GM23338 (cell line): ENCODE results near the gene LNX1. TPM values are rescaled to one million over a fixed set of nuclear protein-coding genes. Genes with fewer than 3 reads are reported as not detected.
"Not testable (repeated sequence)": the region's sequence is repeated elsewhere in the genome, so short reads cannot be mapped to it uniquely, and the experiment has no call there.

Source experiments
- ATAC-seq: fragments of 200-7000 bp; cut with Tn5 transposase; 3 replicates; pipeline ENCODE4 v1.9.1; 2020
- DNase-seq: peaks from one replicate; pipeline ENCODE4 v3.0.0-alpha.2; 2015; ENCODE audit warnings: low spot score
- H2AFZ ChIP-seq: fragments of 200-600 bp; sonication (generic); 2 replicates; pipeline ENCODE4 v1.8.0; 2016; ENCODE audit warnings: antibody characterized with exemption, mild to moderate bottlenecking, moderate library complexity
- H3F3A ChIP-seq: fragments of 200-600 bp; sonication (generic); replicated peaks from 2 replicates; pipeline ENCODE4 v1.8.0; 2017; ENCODE audit warnings: antibody characterized with exemption, mixed run types, low read depth
- H3K27ac ChIP-seq: fragments of 200-600 bp; sonication (generic); 2 replicates; pipeline ENCODE4 v1.6.1; 2016; ENCODE audit warnings: low read depth
- H3K27me3 ChIP-seq: fragments of 200-600 bp; sonication (generic); 2 replicates; pipeline ENCODE4 v1.8.0; 2016; ENCODE audit warnings: mild to moderate bottlenecking, mixed run types, moderate library complexity; ENCODE audit not compliant: insufficient read depth
- H3K36me3 ChIP-seq: fragments of 200-600 bp; sonication (generic); 2 replicates; pipeline ENCODE4 v1.8.0; 2016; ENCODE audit warnings: mild to moderate bottlenecking; ENCODE audit not compliant: insufficient read depth
- H3K4me1 ChIP-seq: fragments of 200-600 bp; sonication (generic); 2 replicates; pipeline ENCODE4 v1.8.0; 2016; ENCODE audit warnings: mild to moderate bottlenecking, moderate library complexity; ENCODE audit not compliant: insufficient read depth
- H3K4me2 ChIP-seq: fragments of 200-600 bp; sonication (generic); 2 replicates; pipeline ENCODE4 v1.7.1; 2017; ENCODE audit warnings: mixed run types
- H3K4me3 ChIP-seq: fragments of 200-600 bp; sonication (generic); 2 replicates; pipeline ENCODE4 v1.6.1; 2016; ENCODE audit warnings: mixed run types
- H3K79me2 ChIP-seq: fragments of 200-600 bp; sonication (generic); replicated peaks from 2 replicates; pipeline ENCODE4 v1.8.0; 2017; ENCODE audit warnings: mild to moderate bottlenecking; ENCODE audit not compliant: insufficient read depth
- H3K9me2 ChIP-seq: fragments of 200-600 bp; sonication (generic); 2 replicates; pipeline ENCODE4 v1.8.0; 2017; ENCODE audit not compliant: insufficient read depth
- H4K20me1 ChIP-seq: fragments of 200-600 bp; sonication (generic); replicated peaks from 2 replicates; pipeline ENCODE4 v1.8.0; 2017; ENCODE audit warnings: mild to moderate bottlenecking; ENCODE audit not compliant: insufficient read depth
- H3K27ac Mint-ChIP-seq: 2 replicates; pipeline ENCODE4 v1.8.0; 2020; ENCODE audit warnings: inconsistent platforms, mild to moderate bottlenecking, moderate library complexity, mixed read lengths
- H3K27me3 Mint-ChIP-seq: 3 replicates; pipeline ENCODE4 v1.8.0; 2022; ENCODE audit warnings: low read depth, mild to moderate bottlenecking, moderate library complexity, mixed read lengths, inconsistent platforms; ENCODE audit not compliant: insufficient read depth, poor library complexity
- H3K36me3 Mint-ChIP-seq: 3 replicates; pipeline ENCODE4 v1.8.0; 2021; ENCODE audit warnings: low read depth, mild to moderate bottlenecking, inconsistent platforms, moderate library complexity, mixed read lengths
- H3K4me1 Mint-ChIP-seq: 3 replicates; pipeline ENCODE4 v1.8.0; 2020; ENCODE audit warnings: mild to moderate bottlenecking, inconsistent platforms, mixed read lengths
- H3K4me3 Mint-ChIP-seq: 3 replicates; pipeline ENCODE4 v1.8.0; 2021; ENCODE audit warnings: moderate library complexity, mild to moderate bottlenecking, inconsistent platforms, mixed read lengths
- H3K9me3 Mint-ChIP-seq: 3 replicates; pipeline ENCODE4 v1.8.0; 2020; ENCODE audit warnings: moderate library complexity, mild to moderate bottlenecking, inconsistent platforms, mixed read lengths
- EZH2 ChIP-seq: fragments of 200-600 bp; sonication (generic); IDR thresholded peaks from one replicate; pipeline ENCODE4 v1.8.0; 2017; ENCODE audit warnings: antibody characterized with exemption, mild to moderate bottlenecking, low read depth; ENCODE audit not compliant: unreplicated experiment
- EZH2phosphoT487 ChIP-seq: fragments of 200-600 bp; sonication (generic); IDR thresholded peaks from one replicate; pipeline ENCODE4 v1.8.1; 2018; ENCODE audit warnings: antibody characterized with exemption; ENCODE audit not compliant: unreplicated experiment
- JUNB ChIP-seq: IDR thresholded peaks from one replicate; pipeline ENCODE4 v1.6.1; 2016; ENCODE audit warnings: antibody characterized with exemption; ENCODE audit not compliant: unreplicated experiment
- NANOG ChIP-seq: IDR thresholded peaks from 2 replicates; pipeline ENCODE4 v1.6.1; 2016; ENCODE audit warnings: antibody characterized with exemption, borderline replicate concordance
- polyA plus RNA-seq: library from polyadenylated mRNA; unstranded; fragments of >200 nt; fragmentation: Nextera tagmentation; extraction: Ambion mirVana; gene quantifications from 2 replicates; pipeline ENCODE4 v1.2.1, GENCODE V29; 2016
- total RNA-seq: library from RNA; depleted of rRNA; stranded (reverse); fragments of >200 nt; shearing (Covaris generic); gene quantifications from 2 replicates; pipeline ENCODE4 v1.2.3, GENCODE V29; 2014; rRNA removed
- TF ChIP-seq, protein P1 (sequence below): IDR thresholded peaks from one replicate; pipeline ENCODE4 v1.6.1; 2018; ENCODE audit warnings: antibody characterized with exemption; ENCODE audit not compliant: unreplicated experiment
- TF ChIP-seq, protein P2 (sequence below), 2 experiments: fragments of 200-600 bp in 1 of 2; sonication (generic) in 1 of 2; conservative IDR thresholded peaks; 2 replicates each; pipeline versions ENCODE4 v1.5.1 to v1.6.1; 2016 to 2017; ENCODE audit warnings: antibody characterized with exemption in 2 of 2, low read depth in 2 of 2, mild to moderate bottlenecking in 2 of 2, moderate library complexity in 1 of 2

LNX1 gene
- total and polyA plus RNA-seq, 2 experiments from 2014 or later: 5.4 to 6.4 TPM

DNA sequence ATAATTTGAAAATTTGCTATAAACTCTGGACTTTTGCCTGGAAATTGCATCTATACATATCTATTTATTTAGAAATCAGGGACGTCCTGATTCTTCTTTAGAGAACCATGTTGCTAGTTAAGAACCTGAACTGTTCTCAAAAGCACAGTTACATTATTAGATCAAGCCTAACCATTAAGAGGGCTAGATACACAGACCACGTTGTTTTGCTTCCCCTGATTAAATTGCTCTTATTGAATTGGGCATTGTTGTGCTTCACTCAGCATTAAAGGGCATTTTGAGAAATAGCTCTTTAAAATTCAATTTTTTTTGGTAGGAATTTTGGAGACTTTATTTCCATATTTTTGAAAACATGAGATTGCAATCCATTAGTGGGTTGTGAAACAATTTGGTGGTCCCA lies 169.5 kb downstream of the LNX1 start (continued):
- TF ChIP-seq EZH2 (no peak), NANOG (no peak), JUNB (no peak), EZH2phosphoT487 (no peak)
- TF ChIP-seq, protein P1, sequence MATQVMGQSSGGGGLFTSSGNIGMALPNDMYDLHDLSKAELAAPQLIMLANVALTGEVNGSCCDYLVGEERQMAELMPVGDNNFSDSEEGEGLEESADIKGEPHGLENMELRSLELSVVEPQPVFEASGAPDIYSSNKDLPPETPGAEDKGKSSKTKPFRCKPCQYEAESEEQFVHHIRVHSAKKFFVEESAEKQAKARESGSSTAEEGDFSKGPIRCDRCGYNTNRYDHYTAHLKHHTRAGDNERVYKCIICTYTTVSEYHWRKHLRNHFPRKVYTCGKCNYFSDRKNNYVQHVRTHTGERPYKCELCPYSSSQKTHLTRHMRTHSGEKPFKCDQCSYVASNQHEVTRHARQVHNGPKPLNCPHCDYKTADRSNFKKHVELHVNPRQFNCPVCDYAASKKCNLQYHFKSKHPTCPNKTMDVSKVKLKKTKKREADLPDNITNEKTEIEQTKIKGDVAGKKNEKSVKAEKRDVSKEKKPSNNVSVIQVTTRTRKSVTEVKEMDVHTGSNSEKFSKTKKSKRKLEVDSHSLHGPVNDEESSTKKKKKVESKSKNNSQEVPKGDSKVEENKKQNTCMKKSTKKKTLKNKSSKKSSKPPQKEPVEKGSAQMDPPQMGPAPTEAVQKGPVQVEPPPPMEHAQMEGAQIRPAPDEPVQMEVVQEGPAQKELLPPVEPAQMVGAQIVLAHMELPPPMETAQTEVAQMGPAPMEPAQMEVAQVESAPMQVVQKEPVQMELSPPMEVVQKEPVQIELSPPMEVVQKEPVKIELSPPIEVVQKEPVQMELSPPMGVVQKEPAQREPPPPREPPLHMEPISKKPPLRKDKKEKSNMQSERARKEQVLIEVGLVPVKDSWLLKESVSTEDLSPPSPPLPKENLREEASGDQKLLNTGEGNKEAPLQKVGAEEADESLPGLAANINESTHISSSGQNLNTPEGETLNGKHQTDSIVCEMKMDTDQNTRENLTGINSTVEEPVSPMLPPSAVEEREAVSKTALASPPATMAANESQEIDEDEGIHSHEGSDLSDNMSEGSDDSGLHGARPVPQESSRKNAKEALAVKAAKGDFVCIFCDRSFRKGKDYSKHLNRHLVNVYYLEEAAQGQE: no peak
- TF ChIP-seq, protein P2, sequence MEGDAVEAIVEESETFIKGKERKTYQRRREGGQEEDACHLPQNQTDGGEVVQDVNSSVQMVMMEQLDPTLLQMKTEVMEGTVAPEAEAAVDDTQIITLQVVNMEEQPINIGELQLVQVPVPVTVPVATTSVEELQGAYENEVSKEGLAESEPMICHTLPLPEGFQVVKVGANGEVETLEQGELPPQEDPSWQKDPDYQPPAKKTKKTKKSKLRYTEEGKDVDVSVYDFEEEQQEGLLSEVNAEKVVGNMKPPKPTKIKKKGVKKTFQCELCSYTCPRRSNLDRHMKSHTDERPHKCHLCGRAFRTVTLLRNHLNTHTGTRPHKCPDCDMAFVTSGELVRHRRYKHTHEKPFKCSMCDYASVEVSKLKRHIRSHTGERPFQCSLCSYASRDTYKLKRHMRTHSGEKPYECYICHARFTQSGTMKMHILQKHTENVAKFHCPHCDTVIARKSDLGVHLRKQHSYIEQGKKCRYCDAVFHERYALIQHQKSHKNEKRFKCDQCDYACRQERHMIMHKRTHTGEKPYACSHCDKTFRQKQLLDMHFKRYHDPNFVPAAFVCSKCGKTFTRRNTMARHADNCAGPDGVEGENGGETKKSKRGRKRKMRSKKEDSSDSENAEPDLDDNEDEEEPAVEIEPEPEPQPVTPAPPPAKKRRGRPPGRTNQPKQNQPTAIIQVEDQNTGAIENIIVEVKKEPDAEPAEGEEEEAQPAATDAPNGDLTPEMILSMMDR (conservative IDR thresholded peaks at IDR 0.05; ENCODE audit: low read depth in 2 of 2): no peak

DNA sequence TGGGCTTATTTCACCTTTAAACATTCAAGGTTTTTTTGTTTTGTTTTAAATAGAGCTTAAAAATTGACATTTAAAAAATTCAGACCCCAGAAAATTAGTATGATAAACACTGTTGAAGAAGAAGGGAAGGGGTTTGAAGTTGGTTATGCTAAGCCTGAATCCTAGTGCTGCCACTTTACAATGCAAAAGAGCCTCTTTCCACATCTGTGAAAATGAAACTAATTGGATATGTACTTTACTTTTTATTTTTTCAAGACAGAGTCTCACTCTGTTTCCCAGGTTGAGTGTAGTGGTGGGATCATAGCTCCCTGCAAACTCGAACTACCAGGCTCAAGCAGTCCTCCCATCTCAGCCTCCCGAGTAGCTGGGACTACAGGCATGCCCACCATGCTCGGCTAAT lies 172.1 kb downstream of the LNX1 start:
- Histone ChIP-seq H3K27ac (no peak overlapping the region), H2AFZ (no peak overlapping the region), H3K36me3 (no peaks in the 10 kb centered on the region; the same call in 1 of the 2 replicates), H3K4me2 (no peak overlapping the region), H3F3A (no peaks in the 10 kb centered on the region), H3K27me3 (no peaks in the 10 kb centered on the region), H3K4me1 (no peaks in the 10 kb centered on the region), H3K4me3 (no peak overlapping the region), H4K20me1 (peaks cover 5% of the 10 kb centered on the region; the same call in 1 of the 2 replicates), H3K9me2 (no peaks in the 10 kb centered on the region), H3K79me2 (no peaks in the 10 kb centered on the region; the same call in 1 of the 2 replicates)
- no peak for DNase-seq
- Mint-ChIP-seq H3K27ac (no peak overlapping the region), H3K36me3 (peaks cover 8% of the 10 kb centered on the region; the same call in 1 of the 3 replicates), H3K27me3 (peaks cover 3% of the 10 kb centered on the region), H3K4me1 (no peaks in the 10 kb centered on the region), H3K9me3 (no peaks in the 10 kb centered on the region), H3K4me3 (no peak overlapping the region)
- no peak for ATAC-seq
- no peak for TF ChIP-seq NANOG

DNA sequence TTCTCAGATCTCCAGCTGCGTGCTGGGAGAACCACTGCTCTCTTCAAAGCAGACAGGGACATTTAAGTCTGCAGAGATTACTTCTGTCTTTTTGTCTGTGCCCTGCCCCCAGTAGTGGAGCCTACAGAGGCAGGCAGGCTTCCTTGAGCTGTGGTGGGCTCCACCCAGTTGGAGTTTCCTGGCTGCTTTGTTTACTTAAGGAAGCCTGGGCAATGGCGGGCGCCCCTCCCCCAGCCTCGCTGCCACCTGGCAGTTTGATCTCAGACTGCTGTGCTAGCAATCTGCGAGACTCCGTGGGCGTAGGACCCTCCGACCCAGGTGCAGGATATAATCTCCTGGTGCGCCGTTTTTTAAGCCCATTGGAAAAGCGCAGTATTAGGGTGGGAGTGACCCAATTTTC lies 181.8 kb downstream of the LNX1 start:
- not testable (repeated sequence) for H3K9me2 ChIP-seq, H3K27ac ChIP-seq, H3K27ac Mint-ChIP-seq, H3K27me3 ChIP-seq, H3K4me1 Mint-ChIP-seq, H3K4me3 Mint-ChIP-seq, ATAC-seq, H4K20me1 ChIP-seq, H3K36me3 ChIP-seq, H3K27me3 Mint-ChIP-seq, H3F3A ChIP-seq, H3K4me2 ChIP-seq, DNase-seq, H3K4me1 ChIP-seq, H2AFZ ChIP-seq, H3K4me3 ChIP-seq
- peaks cover 60% of the 10 kb centered on the region for H3K36me3 Mint-ChIP-seq
- H3K79me2 ChIP-seq: peaks cover 83% of the 10 kb centered on the region
- peaks cover 49% of the 10 kb centered on the region for H3K9me3 Mint-ChIP-seq

Other genes starting within 250 kb of the LNX1 start
- 15.3 and 17.5 TPM in 2 replicates for gene SCFD2, start 225.4 kb downstream of the LNX1 start, total RNA-seq
- gene SCFD2, start 225.4 kb downstream of the LNX1 start, polyA plus RNA-seq: 5.4 and 5.7 TPM in 2 replicates
- 43.3 and 47.1 TPM in 2 replicates for gene FIP1L1, start 213.8 kb downstream of the LNX1 start, total RNA-seq
- 53.8 and 54.0 TPM in 2 replicates for gene FIP1L1, start 213.8 kb downstream of the LNX1 start, polyA plus RNA-seq